Urinary bladder (tissue), 4 donors: ENCODE measurements around the gene CYB5R4. TPM values are rescaled to one million over a fixed set of nuclear protein-coding genes. Genes with fewer than 3 reads are reported as not detected.
A peak's percentile ranks its signal among the peaks of the same experiment; 100 is the strongest.

ENCODE experiments used
- DNase-seq: peaks from one replicate; pipeline ENCODE4 v3.0.0-alpha.2; 2015; ENCODE audit errors: extremely low spot score
- H3K27ac ChIP-seq: one replicate; pipeline ENCODE4 v1.5.1; 2013; ENCODE audit warnings: low read depth, mild to moderate bottlenecking, moderate library complexity
- H3K36me3 ChIP-seq: one replicate; pipeline ENCODE4 v1.6.1; 2013; ENCODE audit warnings: mild to moderate bottlenecking, moderate library complexity; ENCODE audit not compliant: insufficient read depth
- H3K4me1 ChIP-seq: one replicate; pipeline ENCODE4 v1.6.1; 2013; ENCODE audit warnings: mild to moderate bottlenecking, moderate library complexity; ENCODE audit not compliant: insufficient read depth
- H3K4me3 ChIP-seq: one replicate; pipeline ENCODE4 v1.5.1; 2013; ENCODE audit warnings: low read depth, low read length
- WGBS: extraction: QIAGEN DNeasy Blood & Tissue Kit; methylation state at CpG from one replicate; pipeline ENCODE4 v1.1.7; 2013; 5-methylcytosine and 5-hydroxymethylcytosine counted together
- polyA plus RNA-seq: library from polyadenylated mRNA; stranded (reverse); fragments of 200-250 nt; gene quantifications from one replicate; pipeline ENCODE4 v1.2.3, GENCODE V29; 2013
- total RNA-seq: library from RNA; depleted of rRNA; stranded (reverse); fragments of >200 nt; gene quantifications from one replicate; pipeline ENCODE4 v1.2.3, GENCODE V29; 2014
- donor health status: healthy with polysubstance abuse.
- donor health status: healthy.

The CYB5R4 gene
- 9.4 TPM for total RNA-seq
- polyA plus RNA-seq, result 13.4 TPM

- H3K4me3 ChIP-seq, result peak within 1 kb of the TSS; percentile 77
- H3K4me1 ChIP-seq, result no peaks in the 10 kb centered on the region
- under 1% methylated on average over 53 of the region's 53 CpGs for WGBS
- peak within 1 kb of the TSS; percentile 85 for H3K27ac ChIP-seq
- H3K36me3 ChIP-seq, result no peaks in the 10 kb centered on the region
- DNase-seq, result peak; percentile 93
These were observed at the start of gene CYB5R4 for GRCh38 chr6:83859410-83860358. CYB5R4 (plus strand) TSS chr6:83859689; CDS start chr6:83859783, 94 bp downstream.

- no peaks in the 10 kb centered on the region for H3K36me3 ChIP-seq
- DNase-seq, result no peak
- H3K27ac ChIP-seq, result no peak overlapping the region
- no peak overlapping the region for H3K4me3 ChIP-seq
- no peaks in the 10 kb centered on the region for H3K4me1 ChIP-seq
These were observed 46.9 kb upstream of the CYB5R4 start for GRCh38 chr6:83812595-83812994.

GRCh38 chr6:83815631-83816272 lies 43.7 kb upstream of the CYB5R4 start:
- Histone ChIP-seq H3K36me3 (no peaks in the 10 kb centered on the region), H3K4me3 (no peak overlapping the region), H3K27ac (no peak overlapping the region), H3K4me1 (no peaks in the 10 kb centered on the region)
- no peak for DNase-seq
- WGBS, result 13% methylated on average over 2 of the region's 2 CpGs

GRCh38 chr6:83822629-83823169 lies 36.8 kb upstream of the CYB5R4 start:
- Histone ChIP-seq H3K36me3 (no peaks in the 10 kb centered on the region), H3K27ac (no peak overlapping the region)
- WGBS, result 82% methylated on average over 3 of the region's 3 CpGs

GRCh38 chr6:83824388-83824801 lies 35.1 kb upstream of the CYB5R4 start:
- Histone ChIP-seq H3K4me3 (no peak overlapping the region), H3K4me1 (no peaks in the 10 kb centered on the region), H3K36me3 (no peaks in the 10 kb centered on the region), H3K27ac (no peak overlapping the region)
- DNase-seq, result no peak
- 26% methylated on average over 3 of the region's 3 CpGs for WGBS

More at GRCh38 chr6:83822629-83823169, 36.8 kb upstream of the CYB5R4 start:
- Histone ChIP-seq H3K4me1 (no peaks in the 10 kb centered on the region), H3K4me3 (no peak overlapping the region)
- no peak for DNase-seq

- Histone ChIP-seq H3K4me3 (no peak overlapping the region), H3K4me1 (no peaks in the 10 kb centered on the region), H3K36me3 (no peaks in the 10 kb centered on the region), H3K27ac (no peak overlapping the region)
- 9% methylated on average over 2 of the region's 2 CpGs for WGBS
- no peak for DNase-seq
These were observed 34.7 kb upstream of the CYB5R4 start for GRCh38 chr6:83824831-83825230.

GRCh38 chr6:83827050-83827449 lies 32.4 kb upstream of the CYB5R4 start:
- H3K36me3 ChIP-seq, result no peaks in the 10 kb centered on the region
- DNase-seq, result no peak
- 71% methylated on average over 2 of the region's 2 CpGs for WGBS
- H3K4me3 ChIP-seq, result no peak overlapping the region
- H3K27ac ChIP-seq, result no peak overlapping the region
- H3K4me1 ChIP-seq, result no peaks in the 10 kb centered on the region

GRCh38 chr6:83838727-83839126 lies 20.8 kb upstream of the CYB5R4 start:
- DNase-seq, result no peak
- 79% methylated on average over 6 of the region's 6 CpGs for WGBS
- H3K4me1 ChIP-seq, result no peaks in the 10 kb centered on the region
- H3K27ac ChIP-seq, result no peak overlapping the region
- no peaks in the 10 kb centered on the region for H3K36me3 ChIP-seq
- H3K4me3 ChIP-seq, result no peak overlapping the region

GRCh38 chr6:83844170-83844569 lies 15.3 kb upstream of the CYB5R4 start:
- 88% methylated on average over 3 of the region's 3 CpGs for WGBS
- no peak for DNase-seq

GRCh38 chr6:83846291-83846690 lies 13.2 kb upstream of the CYB5R4 start:
- Histone ChIP-seq H3K36me3 (no peaks in the 10 kb centered on the region), H3K4me1 (no peaks in the 10 kb centered on the region), H3K27ac (no peak overlapping the region), H3K4me3 (no peak overlapping the region)
- no peak for DNase-seq
- WGBS, result 54% methylated on average over 1 of the region's 1 CpG

More at GRCh38 chr6:83844170-83844569, 15.3 kb upstream of the CYB5R4 start:
- H3K4me3 ChIP-seq, result no peak overlapping the region
- no peak overlapping the region for H3K27ac ChIP-seq
- no peaks in the 10 kb centered on the region for H3K36me3 ChIP-seq
- no peaks in the 10 kb centered on the region for H3K4me1 ChIP-seq

GRCh38 chr6:83847179-83847578 lies 12.3 kb upstream of the CYB5R4 start:
- H3K36me3 ChIP-seq, result no peaks in the 10 kb centered on the region
- no peak overlapping the region for H3K27ac ChIP-seq
- H3K4me3 ChIP-seq, result no peak overlapping the region
- no peak for DNase-seq
- no peaks in the 10 kb centered on the region for H3K4me1 ChIP-seq

- no peak overlapping the region for H3K27ac ChIP-seq
- 80% methylated on average over 2 of the region's 2 CpGs for WGBS
- H3K4me1 ChIP-seq, result no peaks in the 10 kb centered on the region
- no peak overlapping the region for H3K4me3 ChIP-seq
- DNase-seq, result no peak
- no peaks in the 10 kb centered on the region for H3K36me3 ChIP-seq
These were observed 10.4 kb upstream of the CYB5R4 start for GRCh38 chr6:83849127-83849526.

GRCh38 chr6:83849610-83850009 lies 9.9 kb upstream of the CYB5R4 start:
- Histone ChIP-seq H3K27ac (no peak overlapping the region), H3K4me3 (no peak overlapping the region), H3K36me3 (no peaks in the 10 kb centered on the region), H3K4me1 (no peaks in the 10 kb centered on the region)
- 72% methylated on average over 3 of the region's 3 CpGs for WGBS
- DNase-seq, result no peak
